Common myeloid progenitor, CD34-positive (primary cell): ENCODE data around the gene SMIM17.

ENCODE experiments used
- CTCF ChIA-PET: fragments of 350-600 bp; sonication (Branson Sonifier 250); formaldehyde crosslinking; loops from one replicate; lab custom pipeline; 2021; ENCODE audit warnings: antibody characterized with exemption; lab: Charles Lee
- POLR2A ChIA-PET: fragments of 350-600 bp; sonication (Branson Sonifier 250); formaldehyde crosslinking; loops from one replicate; lab custom pipeline; 2021; ENCODE audit warnings: antibody characterized with exemption; lab: Charles Lee
- DNase-seq, 3 donors: peaks; one replicate each; pipeline versions ENCODE4 v3.0.0 to v3.0.0-alpha.2; 2013
- H3K27ac ChIP-seq, 2 experiments: 1 replicate in 1 of 2; 2 replicates in 1 of 2; pipeline ENCODE4 v1.7.0; 2013; ENCODE audit warnings: inconsistent platforms in 2 of 2, low read length in 2 of 2, mild to moderate bottlenecking in 2 of 2, low read depth in 1 of 2, moderate library complexity in 1 of 2; ENCODE audit not compliant: severe bottlenecking in 2 of 2, insufficient read depth in 1 of 2, poor library complexity in 1 of 2
- H3K27me3 ChIP-seq, 5 experiments: replicated peaks in 2 of 5; 1 replicate in 3 of 5; 2 replicates in 2 of 5; pipeline versions ENCODE4 v1.6.1 to v1.7.0; 2013; ENCODE audit warnings: low read length in 4 of 5, mild to moderate bottlenecking in 2 of 5, moderate library complexity in 2 of 5, inconsistent platforms in 1 of 5; ENCODE audit not compliant: insufficient read depth in 5 of 5, control insufficient read depth in 4 of 5
- H3K36me3 ChIP-seq, 4 experiments: 1 replicate in 2 of 4; 2 replicates in 2 of 4; pipeline versions ENCODE4 v1.6.1 to v1.7.0; 2013; ENCODE audit warnings: low read length in 3 of 4, control low read depth in 1 of 4, mild to moderate bottlenecking in 1 of 4; ENCODE audit not compliant: control insufficient read depth in 4 of 4, insufficient read depth in 4 of 4
- H3K4me1 ChIP-seq, 4 experiments: 1 replicate in 3 of 4; 2 replicates in 1 of 4; pipeline versions ENCODE4 v1.6.1 to v1.7.1; 2013; ENCODE audit warnings: low read length in 3 of 4, mild to moderate bottlenecking in 3 of 4, control low read depth in 1 of 4, inconsistent platforms in 1 of 4, moderate library complexity in 1 of 4; ENCODE audit not compliant: control insufficient read depth in 4 of 4, insufficient read depth in 4 of 4; ENCODE audit errors: control extremely low read depth in 1 of 4
- H3K4me3 ChIP-seq, 7 experiments: 1 replicate in 4 of 7; 2 replicates in 3 of 7; pipeline versions ENCODE4 v1.5.1 to v1.7.0; 2013; ENCODE audit warnings: mild to moderate bottlenecking in 7 of 7, low read length in 6 of 7, moderate library complexity in 6 of 7, inconsistent platforms in 2 of 7, low read depth in 2 of 7, control low read depth in 1 of 7; ENCODE audit not compliant: insufficient read depth in 4 of 7, control insufficient read depth in 1 of 7; ENCODE audit errors: extremely low read depth in 1 of 7
- H3K9me3 ChIP-seq, 5 experiments: 1 replicate in 4 of 5; 2 replicates in 1 of 5; pipeline versions ENCODE4 v1.6.1 to v1.7.1; 2013; ENCODE audit warnings: low read length in 4 of 5, mild to moderate bottlenecking in 2 of 5, inconsistent platforms in 1 of 5, low read depth in 1 of 5, moderate library complexity in 1 of 5; ENCODE audit not compliant: control insufficient read depth in 4 of 5, insufficient read depth in 2 of 5; ENCODE audit errors: control extremely low read depth in 1 of 5
- WGBS: methylation state at CpG from one replicate; pipeline ENCODE4 v1.1.5; 2013; ENCODE audit not compliant: insufficient coverage; 5-methylcytosine and 5-hydroxymethylcytosine counted together

SMIM17 gene

GRCh38 chr19:56601375-56601774 is 41.6 kb upstream of the SMIM17 start:
- no peak for DNase-seq
- no peaks in the 10 kb centered on the region for H3K4me1 ChIP-seq
- peaks cover 12 to 78% (median 53%) of the 10 kb centered on the region in 5 experiments for H3K9me3 ChIP-seq
- CTCF ChIA-PET = no interaction called here
- H3K27me3 ChIP-seq = no peaks in the 10 kb centered on the region
- peaks cover 11 to 73% (median 42%) of the 10 kb centered on the region in 4 experiments for H3K36me3 ChIP-seq
- no peak overlapping the region for H3K27ac ChIP-seq
- 90% methylated on average over 2 of the region's 3 CpGs for WGBS
- H3K4me3 ChIP-seq = no peak overlapping the region
- POLR2A ChIA-PET = no interaction called here

DNA sequence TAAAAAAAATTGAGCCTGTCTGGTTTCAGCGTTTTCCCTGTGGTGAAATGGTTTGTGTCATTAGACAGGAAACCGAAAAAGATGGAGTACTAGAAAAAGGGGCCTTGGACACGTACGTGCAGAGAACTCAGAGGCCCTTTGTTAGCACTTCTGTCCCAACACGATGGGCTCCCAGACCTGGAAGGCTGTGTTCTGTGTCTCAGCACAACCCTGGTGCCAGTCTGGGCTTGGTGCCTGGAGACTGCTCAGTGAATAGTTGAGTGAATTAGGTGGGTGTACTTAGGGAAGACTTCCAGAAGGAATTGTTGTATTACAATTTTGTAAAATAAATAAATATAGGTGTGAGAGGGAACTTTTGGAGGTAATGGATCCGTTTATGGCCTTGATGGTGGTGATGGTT is 39.1 kb upstream of the SMIM17 start:
- peaks cover 12 to 85% (median 62%) of the 10 kb centered on the region in 5 experiments for H3K9me3 ChIP-seq
- ChIA-PET POLR2A (no interaction called here), CTCF (no interaction called here)
- no peak overlapping the region for H3K4me3 ChIP-seq
- no peaks in the 10 kb centered on the region for H3K27me3 ChIP-seq
- peaks cover 13 to 68% (median 36%) of the 10 kb centered on the region in 4 experiments for H3K36me3 ChIP-seq
- no peak overlapping the region for H3K27ac ChIP-seq
- WGBS = 95% methylated on average over 4 of the region's 6 CpGs
- DNase-seq = no peak
- no peaks in the 10 kb centered on the region for H3K4me1 ChIP-seq

- Histone ChIP-seq H3K4me1 (no peaks in the 10 kb centered on the region), H3K36me3 (peaks cover 8 to 73% (median 30%) of the 10 kb centered on the region in 4 experiments), H3K9me3 (peaks cover 6 to 99% (median 74%) of the 10 kb centered on the region in 5 experiments), H3K27ac (no peak overlapping the region), H3K27me3 (no peaks in the 10 kb centered on the region), H3K4me3 (no peak overlapping the region)
- DNase-seq = no peak
- ChIA-PET POLR2A (no interaction called here), CTCF (no interaction called here)
- over 99% methylated on average over 7 of the region's 8 CpGs for WGBS
Observed at GRCh38 chr19:56608274-56608964, 34.5 kb upstream of the SMIM17 start.

DNA sequence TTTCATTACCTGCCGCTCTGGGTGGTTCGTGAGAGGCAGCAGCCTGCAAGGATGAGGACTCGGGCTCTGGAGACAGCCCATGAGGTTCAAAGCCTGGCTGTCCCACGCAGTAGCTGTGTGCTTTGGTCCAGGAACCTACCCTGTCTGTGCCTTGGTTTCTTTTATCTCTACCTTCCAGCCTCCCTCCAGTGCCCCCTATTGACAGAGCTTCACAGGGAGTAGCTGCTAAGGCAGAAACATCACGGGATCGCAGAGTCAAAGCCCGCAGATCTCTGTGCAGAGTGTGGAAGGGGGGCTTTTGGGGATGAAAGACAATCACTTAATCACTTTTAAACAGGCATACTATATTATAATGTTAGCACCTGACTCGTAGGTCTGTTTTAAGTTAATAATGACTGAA is 31.7 kb upstream of the SMIM17 start:
- POLR2A ChIA-PET = no interaction called here
- peaks cover 5 to 66% (median 21%) of the 10 kb centered on the region in 4 experiments for H3K36me3 ChIP-seq
- no peaks in the 10 kb centered on the region for H3K4me1 ChIP-seq
- 96% methylated on average over 3 of the region's 8 CpGs for WGBS
- peaks cover 11 to 99% (median 61%) of the 10 kb centered on the region in 5 experiments for H3K9me3 ChIP-seq
- no peak for DNase-seq
- H3K27ac ChIP-seq = no peak overlapping the region
- CTCF ChIA-PET = no interaction called here
- H3K4me3 ChIP-seq = no peak overlapping the region
- no peaks in the 10 kb centered on the region for H3K27me3 ChIP-seq

DNA sequence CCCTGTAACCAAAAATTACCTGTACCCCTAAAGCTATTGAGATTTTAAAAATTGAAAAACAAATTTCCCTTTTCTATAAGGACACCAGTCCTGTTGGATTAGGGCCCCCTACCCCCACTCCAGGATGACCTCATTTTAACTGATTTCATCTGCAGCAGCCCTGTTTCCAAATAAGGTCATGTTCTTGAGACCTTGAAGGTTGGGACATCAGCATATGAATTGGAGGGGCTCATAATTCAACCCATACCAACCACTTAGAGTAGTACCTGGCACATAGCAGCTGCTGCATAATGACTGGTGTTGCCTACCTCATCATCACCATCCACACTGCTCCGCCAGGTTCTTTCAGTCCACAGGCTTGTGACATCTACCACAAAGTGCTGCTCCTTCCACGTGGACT is 30.2 kb upstream of the SMIM17 start:
- Histone ChIP-seq H3K27me3 (no peaks in the 10 kb centered on the region), H3K27ac (no peak overlapping the region), H3K4me1 (no peaks in the 10 kb centered on the region), H3K9me3 (peaks cover 11 to 99% (median 60%) of the 10 kb centered on the region in 5 experiments), H3K36me3 (peaks cover 5 to 69% (median 25%) of the 10 kb centered on the region in 4 experiments), H3K4me3 (peak overlapping the region in 1 of 7 experiments; percentile 22)
- 100% methylated on average over 1 of the region's 2 CpGs for WGBS
- ChIA-PET POLR2A (no interaction called here), CTCF (no interaction called here)
- no peak for DNase-seq

DNA sequence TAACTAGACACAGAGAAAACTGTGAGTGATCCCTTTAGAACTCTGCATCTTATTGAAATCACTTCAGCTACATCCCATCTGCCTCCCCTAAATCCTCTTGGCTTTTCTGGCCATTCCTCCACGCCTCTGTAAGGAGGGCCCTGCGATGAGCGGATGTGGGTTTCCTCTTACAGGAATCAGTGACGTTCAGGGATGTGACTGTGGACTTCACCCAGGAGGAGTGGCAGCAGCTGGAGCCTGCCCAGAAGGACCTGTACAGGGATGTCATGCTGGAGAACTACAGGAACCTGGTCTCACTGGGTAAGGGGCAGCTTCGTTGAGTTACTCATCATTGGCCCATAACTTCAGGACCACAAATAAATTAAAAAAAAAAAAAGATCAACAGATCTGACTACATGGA is 29.3 kb upstream of the SMIM17 start:
- H3K9me3 ChIP-seq = peaks cover 11 to 99% (median 63%) of the 10 kb centered on the region in 5 experiments
- H3K4me1 ChIP-seq = no peaks in the 10 kb centered on the region
- no peak overlapping the region for H3K27ac ChIP-seq
- no peaks in the 10 kb centered on the region for H3K27me3 ChIP-seq
- DNase-seq = no peak
- ChIA-PET POLR2A (no interaction called here), CTCF (no interaction called here)
- no peak overlapping the region for H3K4me3 ChIP-seq
- WGBS = 92% methylated on average over 4 of the region's 5 CpGs
- peaks cover 3 to 70% (median 31%) of the 10 kb centered on the region in 4 experiments for H3K36me3 ChIP-seq

GRCh38 chr19:56617531-56617930 is 25.4 kb upstream of the SMIM17 start:
- Histone ChIP-seq H3K4me1 (no peaks in the 10 kb centered on the region), H3K27ac (no peak overlapping the region), H3K36me3 (peaks cover 6 to 73% (median 35%) of the 10 kb centered on the region in 4 experiments), H3K4me3 (no peak overlapping the region), H3K27me3 (no peaks in the 10 kb centered on the region), H3K9me3 (peaks cover 9 to 96% (median 76%) of the 10 kb centered on the region in 5 experiments)
- CTCF ChIA-PET = no interaction called here
- no peak for DNase-seq
- 99% methylated on average over 8 of the region's 8 CpGs for WGBS
- POLR2A ChIA-PET = no interaction called here
